Retinal pigment epithelial cell (primary cell): ENCODE data around the gene EYA4.

Experiments
- DNase-seq: peaks from one replicate; pipeline ENCODE4 v3.0.0-alpha.2; 2010; ENCODE audit warnings: low read depth
- H3K4me3 ChIP-seq: 2 replicates; pipeline ENCODE4 v1.5.1; 2011; ENCODE audit warnings: mild to moderate bottlenecking, low read length, control low read depth, moderate library complexity
- CTCF ChIP-seq: conservative IDR thresholded peaks from 2 replicates; pipeline ENCODE4 v1.5.1; 2011; ENCODE audit warnings: low read depth, low read length, control low read depth, inconsistent platforms

The EYA4 gene

GRCh38 chr6:133567636-133568035, 326.5 kb downstream of the EYA4 start:
- TF ChIP-seq CTCF, result no peak
- H3K4me3 ChIP-seq, result no peak overlapping the region
- DNase-seq, result no peak

- TF ChIP-seq CTCF, result peak; percentile 98
- H3K4me3 ChIP-seq, result peak overlapping the region; percentile 52
- peak; percentile 25 for DNase-seq
Measured at GRCh38 chr6:133568970-133569889, 328.1 kb downstream of the EYA4 start.

GRCh38 chr6:133571681-133572080, 330.5 kb downstream of the EYA4 start:
- no peak for TF ChIP-seq CTCF
- no peak overlapping the region for H3K4me3 ChIP-seq
- DNase-seq, result no peak

- no peak for TF ChIP-seq CTCF
- DNase-seq, result no peak
- H3K4me3 ChIP-seq, result no peak overlapping the region
Measured at GRCh38 chr6:133577851-133578250, 336.7 kb downstream of the EYA4 start.
